Measurements from ENCODE around the gene CASP3.
A peak's percentile ranks its signal among the peaks of the same experiment; 100 is the strongest.
"Not testable (repeated sequence)": the region's sequence is repeated elsewhere in the genome, so short reads cannot be mapped to it uniquely, and the experiment has no call there.

Gene CASP3

GRCh38 chr4:184614509-184614908, 34.7 kb downstream of the CASP3 start:
- H3K4me3 ChIP-seq (ENCODE audit: low read depth, low read length) = no peak overlapping the region
- in situ Hi-C loops (cut with HindIII; ENCODE audit: low sequenced_read_pairs) = no loop called here
- no peak for TF ChIP-seq CTCF (IDR thresholded peaks at IDR 0.05; ENCODE audit: low read depth, low read length)
- DNase-seq (ENCODE audit: low read depth, low spot score) = no peak

GRCh38 chr4:184613405-184613804, 35.8 kb downstream of the CASP3 start:
- no peak overlapping the region for H3K4me3 ChIP-seq (ENCODE audit: low read depth, low read length)
- no peak for TF ChIP-seq CTCF (IDR thresholded peaks at IDR 0.05; ENCODE audit: low read depth, low read length)
- in situ Hi-C loops (cut with HindIII; ENCODE audit: low sequenced_read_pairs) = no loop called here
- no peak for DNase-seq (ENCODE audit: low read depth, low spot score)

- TF ChIP-seq CTCF (IDR thresholded peaks at IDR 0.05; ENCODE audit: low read depth, low read length) = no peak
- in situ Hi-C loops (cut with HindIII; ENCODE audit: low sequenced_read_pairs) = no loop called here
- no peak overlapping the region for H3K4me3 ChIP-seq (ENCODE audit: low read depth, low read length)
- DNase-seq (ENCODE audit: low read depth, low spot score) = no peak
Observed at GRCh38 chr4:184612074-184612473, 37.2 kb downstream of the CASP3 start.

- H3K4me3 ChIP-seq (ENCODE audit: low read depth, low read length); in situ Hi-C loops (cut with HindIII; ENCODE audit: low sequenced_read_pairs); DNase-seq (ENCODE audit: low read depth, low spot score): not testable (repeated sequence)
Observed at GRCh38 chr4:184607429-184607828, 41.8 kb downstream of the CASP3 start.

- DNase-seq (ENCODE audit: low read depth, low spot score); H3K4me3 ChIP-seq (ENCODE audit: low read depth, low read length); in situ Hi-C loops (cut with HindIII; ENCODE audit: low sequenced_read_pairs): not testable (repeated sequence)
Observed at GRCh38 chr4:184602857-184603256, 46.4 kb downstream of the CASP3 start.

GRCh38 chr4:184600982-184601381, 48.3 kb downstream of the CASP3 start:
- in situ Hi-C loops (cut with HindIII; ENCODE audit: low sequenced_read_pairs); H3K4me3 ChIP-seq (ENCODE audit: low read depth, low read length); DNase-seq (ENCODE audit: low read depth, low spot score): not testable (repeated sequence)

- in situ Hi-C loops (cut with HindIII; ENCODE audit: low sequenced_read_pairs) = no loop called here
- TF ChIP-seq CTCF (IDR thresholded peaks at IDR 0.05; ENCODE audit: low read depth, low read length) = no peak
- no peak overlapping the region for H3K4me3 ChIP-seq (ENCODE audit: low read depth, low read length)
- peak; percentile 61 for DNase-seq (ENCODE audit: low read depth, low spot score)
Observed at GRCh38 chr4:184599492-184600135, 49.6 kb downstream of the CASP3 start.

- no peak overlapping the region for H3K4me3 ChIP-seq (ENCODE audit: low read depth, low read length)
- TF ChIP-seq CTCF (IDR thresholded peaks at IDR 0.05; ENCODE audit: low read depth, low read length) = no peak
- in situ Hi-C loops (cut with HindIII; ENCODE audit: low sequenced_read_pairs) = no loop called here
- no peak for DNase-seq (ENCODE audit: low read depth, low spot score)
Observed at GRCh38 chr4:184598753-184599491, 50.3 kb downstream of the CASP3 start.

All from astrocyte of the spinal cord (primary cell).